NCI-H1694 (cell line): ENCODE measurements around the gene BAIAP2L1.
"Not testable (repeated sequence)": the region's sequence is repeated elsewhere in the genome, so short reads cannot be mapped to it uniquely, and the experiment has no call there.

Experiments
- DNase-seq: peaks from one replicate; lab custom pipeline; 2025; lab: John Stamatoyannopoulos, UW

BAIAP2L1 gene

DNA sequence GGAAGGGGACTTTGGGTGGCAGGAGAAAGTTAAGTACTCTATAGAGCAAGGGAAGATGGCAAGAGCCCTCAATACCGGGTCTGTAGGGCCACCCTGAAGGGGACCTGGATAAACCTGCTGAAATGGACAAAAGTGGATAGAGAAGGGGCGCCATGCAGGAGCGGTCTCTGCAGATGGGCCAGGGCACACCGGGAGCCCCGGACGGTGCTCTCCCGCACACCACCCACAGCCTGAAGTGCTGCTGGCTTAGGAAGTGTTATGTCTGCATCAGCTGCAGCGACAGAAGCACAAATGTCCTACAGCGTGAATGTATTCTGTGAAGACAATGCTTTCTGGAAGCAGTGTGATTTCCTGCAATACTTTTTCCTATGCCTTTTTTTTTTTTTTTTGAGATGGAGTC lies 81.7 kb downstream of the BAIAP2L1 start:
- no peak for DNase-seq

DNA sequence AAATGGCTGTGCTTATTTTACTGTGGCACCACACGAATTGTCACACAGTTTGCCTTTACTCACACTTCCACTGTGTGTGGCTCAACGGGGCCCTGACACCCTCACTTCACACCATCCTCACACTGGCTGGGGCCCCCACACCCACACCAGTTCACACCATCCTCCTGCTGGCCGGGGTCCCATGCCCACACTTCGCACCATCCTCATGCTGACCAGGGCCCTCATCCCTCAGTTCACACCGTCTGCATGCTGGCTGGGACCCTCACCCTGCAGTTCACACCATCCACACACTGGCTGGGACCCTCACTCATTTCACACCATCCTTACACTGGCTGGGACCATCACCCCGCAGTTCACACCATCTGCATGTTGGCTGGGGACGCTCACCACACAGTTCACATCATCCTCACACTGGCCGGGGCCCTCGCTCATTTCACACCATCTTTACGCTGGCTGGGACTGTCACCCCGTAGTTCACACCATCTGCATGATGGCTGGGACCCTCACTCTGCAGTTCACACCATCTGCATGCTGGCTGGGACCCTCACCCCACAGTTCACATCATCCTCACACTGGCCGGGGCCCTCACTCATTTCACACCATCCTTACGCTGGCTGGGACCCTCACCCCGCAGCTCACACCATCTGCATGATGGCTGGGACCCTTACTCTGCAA lies 83.4 kb downstream of the BAIAP2L1 start:
- no peak for DNase-seq

DNA sequence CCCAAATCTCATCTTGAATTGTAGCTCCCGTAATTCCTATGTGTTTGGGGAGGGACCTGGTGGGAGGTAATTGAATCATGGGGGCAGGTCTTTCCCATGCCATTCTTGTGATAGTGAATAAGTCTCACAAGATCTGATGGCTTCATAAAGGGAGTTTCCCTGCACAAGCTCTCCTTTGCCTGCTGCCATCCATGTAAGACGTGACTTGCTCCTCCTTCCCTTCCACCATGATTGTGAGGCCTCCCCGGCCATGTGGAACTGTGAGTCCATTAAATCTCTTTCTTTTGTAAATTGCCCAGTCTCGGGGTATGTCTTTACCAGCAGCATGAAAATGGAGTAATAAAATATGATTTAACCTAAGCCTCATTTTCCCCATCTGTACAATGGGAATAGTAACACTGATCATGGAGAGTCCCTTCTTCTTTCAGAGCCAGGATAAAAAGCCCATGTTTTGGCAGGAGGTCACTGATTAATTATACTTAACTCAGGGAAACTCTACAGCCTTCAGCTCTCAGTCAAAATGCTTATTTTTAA lies 84.8 kb downstream of the BAIAP2L1 start:
- not testable (repeated sequence) for DNase-seq

DNA sequence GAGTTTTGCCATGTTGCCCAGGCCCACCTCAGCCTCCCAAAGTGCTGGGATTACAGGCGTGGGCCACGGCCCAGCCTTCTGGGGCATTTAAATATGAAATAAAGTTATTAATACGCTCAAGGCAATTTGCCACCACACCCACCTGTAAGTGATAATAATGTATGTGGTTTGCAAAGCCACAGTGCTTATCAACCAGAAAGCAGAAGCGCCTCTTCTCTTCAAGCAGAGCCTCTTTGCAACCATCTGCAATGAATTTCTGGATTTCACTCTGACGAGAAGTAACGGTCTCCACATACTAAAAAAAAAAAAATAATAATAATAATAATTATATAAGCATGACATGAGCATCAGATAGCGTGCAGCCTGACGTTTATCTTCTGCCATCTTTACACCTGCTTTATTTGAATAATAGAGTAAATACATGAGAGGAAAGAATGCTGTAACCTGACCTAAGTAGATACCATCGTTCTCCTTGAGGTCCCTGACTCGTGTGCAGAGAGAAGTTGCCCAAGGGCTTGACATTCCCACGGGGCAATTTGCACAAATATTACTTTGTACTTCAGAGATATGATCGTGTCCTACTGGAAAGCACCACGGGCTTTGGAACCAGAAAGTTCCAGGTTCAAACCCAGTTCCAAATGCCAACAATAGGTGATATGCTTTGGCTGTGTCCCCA lies 85.4 kb downstream of the BAIAP2L1 start:
- no peak for DNase-seq

DNA sequence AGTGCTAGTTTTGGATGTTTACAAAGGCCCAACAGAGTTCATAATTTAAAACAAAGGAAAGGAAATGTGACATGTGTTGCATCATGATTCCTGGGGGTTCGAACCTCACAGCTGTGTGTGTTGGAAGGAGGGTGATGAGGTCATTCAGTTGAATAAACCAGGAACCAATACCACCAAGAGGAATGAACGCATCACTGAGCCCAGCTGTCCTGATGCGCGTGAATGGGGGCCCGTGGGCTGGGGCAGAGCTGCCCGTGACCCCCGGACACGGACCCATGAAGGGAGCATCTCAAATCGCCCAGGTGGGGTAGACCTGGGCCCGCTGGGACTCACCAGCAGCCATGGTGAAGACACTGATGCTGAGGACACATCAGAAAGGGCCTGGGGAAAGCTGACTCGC lies 86.4 kb downstream of the BAIAP2L1 start:
- no peak for DNase-seq

DNA sequence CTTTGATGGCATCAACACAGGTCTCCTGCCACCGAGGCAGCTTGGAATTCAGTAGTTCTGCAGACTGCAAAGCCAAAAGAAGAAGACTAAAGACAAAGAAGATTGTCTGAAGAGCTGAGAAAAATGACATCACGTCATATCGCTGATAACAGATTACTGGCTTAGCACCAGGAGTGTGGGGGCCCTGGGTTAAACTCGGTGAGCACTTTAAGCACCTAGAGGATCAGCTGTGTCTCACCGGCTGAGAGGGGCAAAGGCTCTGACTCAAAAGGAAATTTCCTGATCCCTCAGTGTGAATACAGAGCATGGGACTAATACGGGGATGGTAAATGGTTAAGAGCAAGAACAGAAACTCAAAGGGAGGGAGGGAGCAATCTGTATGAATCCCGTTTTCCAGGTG lies 88.7 kb downstream of the BAIAP2L1 start:
- no peak for DNase-seq

DNA sequence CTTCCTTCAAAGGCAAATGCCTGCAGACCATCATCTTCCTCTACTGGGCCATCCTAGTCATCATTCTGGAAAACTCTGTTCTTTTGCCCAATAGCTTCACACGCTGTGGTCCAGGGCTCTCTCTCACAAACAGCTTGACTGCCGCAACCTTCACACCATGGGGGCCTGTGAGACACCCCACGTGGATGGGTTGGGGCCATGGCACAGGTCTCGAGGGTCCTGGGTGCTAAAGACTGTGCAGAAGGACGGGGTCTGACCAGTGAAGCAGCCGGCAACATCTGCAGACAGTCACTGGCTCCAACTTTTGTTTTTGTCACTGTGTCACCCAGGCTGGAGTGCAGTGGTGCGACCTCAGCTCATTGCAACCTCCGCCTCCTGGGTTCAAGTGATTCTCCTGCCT lies 91.3 kb downstream of the BAIAP2L1 start:
- DNase-seq: no peak

DNA sequence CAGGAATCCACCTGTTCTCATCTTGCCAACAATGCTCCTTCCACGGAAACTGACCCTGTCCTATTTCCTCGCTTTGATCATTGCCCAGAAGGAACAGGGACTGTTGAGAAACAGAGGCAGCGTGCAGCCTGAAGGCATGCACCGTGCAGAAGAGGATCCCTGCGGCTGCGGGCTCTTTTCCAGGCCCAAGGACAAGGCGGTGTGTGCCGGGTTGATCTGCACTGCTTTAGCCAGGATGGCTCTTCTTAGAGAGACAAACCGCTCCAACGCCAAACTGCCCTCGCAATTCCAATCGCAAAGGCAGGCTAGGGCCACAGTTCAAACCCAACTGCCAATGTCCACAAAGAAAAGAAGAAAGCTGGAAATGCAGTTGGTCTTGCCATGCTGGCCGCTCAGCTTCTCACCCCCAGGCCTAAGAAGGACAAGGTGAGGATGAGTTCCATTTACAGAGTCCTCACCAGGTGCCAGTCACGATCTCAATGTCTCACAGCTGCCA lies 92.9 kb downstream of the BAIAP2L1 start:
- DNase-seq: no peak

DNA sequence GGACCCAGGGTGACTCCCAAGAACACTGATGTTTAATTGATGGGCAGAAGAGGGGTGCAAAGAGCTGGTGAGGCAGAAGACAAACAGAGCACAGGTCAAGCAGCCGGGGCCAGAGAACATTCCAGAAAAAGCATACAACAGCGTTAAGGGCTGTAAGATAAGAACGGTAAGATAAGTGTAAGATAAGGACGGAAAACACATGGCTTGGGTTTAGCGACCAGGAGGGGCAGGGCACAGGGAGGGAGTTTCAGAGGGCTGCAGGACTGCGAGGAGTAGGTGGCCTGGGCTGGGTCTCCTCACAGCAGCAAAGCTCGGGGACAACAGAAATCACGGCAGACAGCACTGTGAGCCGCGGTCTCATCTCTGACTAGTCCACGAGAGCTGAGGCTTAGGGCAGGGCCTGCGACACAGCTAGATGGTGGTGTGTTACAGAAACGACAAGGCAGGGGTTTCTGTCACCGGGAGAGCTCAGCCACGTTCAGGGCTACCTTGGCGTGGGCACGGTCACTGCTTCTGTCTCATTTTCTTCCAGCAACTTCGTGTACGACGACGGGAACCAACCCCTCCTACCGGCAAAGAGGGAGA lies 94.8 kb downstream of the BAIAP2L1 start:
- no peak for DNase-seq

DNA sequence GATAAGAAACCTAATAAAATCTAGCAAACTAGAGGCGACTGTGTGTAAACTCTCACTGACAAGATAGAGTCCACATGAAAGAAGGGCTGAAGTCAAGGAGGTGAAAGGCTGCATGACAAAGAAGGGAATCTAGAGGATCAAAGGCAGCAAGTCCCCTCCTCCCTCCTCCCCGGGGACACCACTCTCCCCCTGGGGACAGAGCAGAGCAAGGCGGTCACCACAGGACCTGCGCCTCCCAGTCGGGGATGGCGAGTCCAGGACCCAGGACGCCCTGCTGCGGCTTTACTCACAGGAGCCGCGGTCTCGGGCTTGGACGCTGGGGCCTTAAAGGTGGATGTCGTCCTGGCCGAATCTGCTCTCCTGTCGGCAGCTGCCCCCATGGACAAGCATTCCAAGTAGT lies 97.0 kb downstream of the BAIAP2L1 start:
- DNase-seq: no peak

DNA sequence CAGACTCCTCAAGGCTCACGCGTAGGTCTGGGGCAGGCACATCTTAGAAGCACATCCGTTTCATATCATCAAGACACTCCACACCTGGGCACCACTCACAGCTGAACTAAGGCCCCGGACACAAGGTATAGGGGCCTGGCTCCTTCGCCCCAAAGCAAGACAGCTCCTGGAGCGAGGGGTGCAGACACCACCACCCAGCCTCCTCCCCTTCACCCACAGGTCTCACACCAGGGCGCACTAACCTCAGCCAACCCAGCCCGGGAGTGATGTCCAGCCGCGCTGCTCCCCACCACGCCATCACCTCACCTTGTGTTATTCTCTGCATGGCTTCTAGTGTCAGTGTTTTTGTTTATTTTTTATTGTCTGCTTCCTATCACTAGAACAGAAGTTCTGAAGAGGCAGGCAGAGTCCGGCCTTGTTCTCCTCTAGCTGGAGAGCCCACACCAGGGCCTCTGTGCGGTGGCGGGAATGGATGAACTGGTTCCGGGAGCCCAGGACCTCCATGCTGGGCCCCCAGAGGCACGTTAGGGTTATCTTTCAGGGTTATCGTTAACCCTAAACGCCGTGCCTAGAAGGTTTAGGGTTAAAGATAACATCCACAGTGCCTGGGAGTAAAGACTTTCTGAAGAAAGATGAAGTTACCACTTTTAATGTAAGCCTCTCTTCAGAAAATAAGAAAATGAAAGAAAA lies 97.6 kb downstream of the BAIAP2L1 start:
- no peak for DNase-seq

DNA sequence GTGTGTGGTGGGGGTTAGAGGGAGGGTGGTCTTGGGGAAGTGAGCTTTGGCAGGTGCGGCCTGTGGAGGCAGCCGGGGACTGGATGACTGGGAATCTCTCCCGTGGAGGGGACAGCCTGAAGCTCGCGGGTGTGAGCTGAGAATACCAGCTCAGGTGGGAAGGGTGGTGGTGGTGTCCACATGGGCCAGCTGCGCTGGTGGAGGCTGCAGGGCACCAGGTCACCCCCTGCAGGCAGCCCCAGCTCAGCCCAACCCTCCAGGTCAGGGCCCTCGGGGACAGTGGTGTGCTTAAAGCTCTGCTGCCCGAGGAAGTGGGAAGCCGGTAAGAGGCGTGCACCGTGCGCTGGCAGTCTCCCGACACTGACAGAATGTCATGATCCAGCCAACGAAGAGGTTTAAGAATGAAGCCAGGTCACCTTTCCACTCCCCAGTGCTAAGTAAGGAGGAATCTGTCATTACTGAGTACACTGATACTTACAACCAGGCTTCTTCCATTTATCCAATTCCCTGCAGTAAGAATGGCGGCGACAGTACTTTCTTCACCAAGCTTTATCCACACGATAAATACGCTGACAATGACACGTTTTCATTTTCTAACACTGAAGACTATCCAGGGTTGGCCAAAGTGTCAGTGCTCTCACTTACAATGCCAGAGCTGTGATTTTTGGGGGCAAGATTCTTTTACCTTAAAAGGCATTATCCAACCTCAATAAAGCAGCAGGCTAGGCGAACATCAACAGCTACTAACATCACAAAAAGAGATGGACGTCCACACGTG lies 99.0 kb downstream of the BAIAP2L1 start:
- DNase-seq: no peak

DNA sequence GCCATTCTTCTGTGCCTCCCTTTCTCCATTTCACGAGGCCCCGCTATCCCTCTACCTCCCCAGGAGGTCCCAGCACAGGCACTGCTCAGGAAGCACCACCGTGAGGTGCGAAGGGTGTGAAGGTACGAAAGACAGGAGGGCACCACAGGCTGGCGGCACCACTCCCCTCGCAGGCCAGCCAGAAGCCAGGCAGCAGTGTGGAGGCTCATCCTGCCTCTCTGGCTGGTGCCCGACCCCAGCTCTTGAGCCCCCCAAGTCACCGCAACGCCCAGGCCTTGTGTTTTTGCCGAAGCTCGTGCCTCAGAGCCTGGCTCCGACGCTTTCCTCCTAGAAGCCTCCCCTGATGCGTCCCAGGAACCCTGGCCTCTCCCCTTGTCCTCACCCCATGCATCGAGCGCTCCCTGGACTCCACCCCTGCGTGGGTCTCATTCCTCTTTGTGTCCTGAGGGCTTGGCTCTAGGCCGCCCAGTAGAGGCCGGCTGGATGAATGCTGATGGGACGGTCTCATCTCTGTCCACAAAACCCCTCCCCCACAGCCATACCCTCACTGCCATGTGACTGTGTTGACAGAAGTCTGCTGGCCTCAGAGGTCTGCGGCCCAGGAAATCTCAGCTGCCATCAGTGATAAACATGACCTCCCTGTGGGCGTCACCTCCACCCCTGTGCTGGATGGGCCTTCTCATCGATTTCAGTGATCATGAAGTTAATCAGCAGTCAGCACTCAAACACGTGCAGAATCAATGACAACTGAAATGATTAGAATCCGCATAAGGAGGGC lies 100.1 kb downstream of the BAIAP2L1 start:
- DNase-seq: no peak

DNA sequence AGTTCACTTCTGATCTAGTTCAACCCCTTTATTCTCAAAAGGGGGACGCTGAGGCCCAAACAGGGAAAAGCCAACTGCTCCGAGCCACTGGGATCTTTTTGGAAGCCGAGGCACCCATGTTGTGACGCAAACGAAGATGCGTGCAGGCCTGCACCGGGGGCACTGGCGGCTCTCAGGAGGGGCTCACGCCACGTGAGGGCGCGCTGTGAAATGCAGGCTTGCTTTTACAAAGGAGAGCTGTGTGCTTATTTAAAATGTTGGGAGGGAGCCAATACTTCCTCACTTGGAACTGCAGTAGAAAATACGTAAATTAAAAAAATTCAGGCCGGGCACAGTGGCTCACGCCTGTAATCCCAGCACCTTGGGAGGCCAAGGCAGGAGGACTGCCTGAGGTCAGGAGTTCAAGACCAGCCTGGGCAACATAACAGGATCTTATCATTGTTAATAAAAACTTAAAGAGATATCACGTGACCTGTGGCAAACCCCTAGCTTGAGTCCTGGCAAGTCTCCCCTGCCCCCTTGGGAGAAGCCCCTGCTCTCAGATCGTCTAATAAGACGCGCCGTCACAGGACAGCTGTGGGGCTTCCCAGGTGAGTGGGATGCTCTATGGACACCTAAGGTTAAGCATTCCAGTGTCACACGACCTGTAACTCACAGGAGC lies 103.1 kb downstream of the BAIAP2L1 start:
- no peak for DNase-seq

DNA sequence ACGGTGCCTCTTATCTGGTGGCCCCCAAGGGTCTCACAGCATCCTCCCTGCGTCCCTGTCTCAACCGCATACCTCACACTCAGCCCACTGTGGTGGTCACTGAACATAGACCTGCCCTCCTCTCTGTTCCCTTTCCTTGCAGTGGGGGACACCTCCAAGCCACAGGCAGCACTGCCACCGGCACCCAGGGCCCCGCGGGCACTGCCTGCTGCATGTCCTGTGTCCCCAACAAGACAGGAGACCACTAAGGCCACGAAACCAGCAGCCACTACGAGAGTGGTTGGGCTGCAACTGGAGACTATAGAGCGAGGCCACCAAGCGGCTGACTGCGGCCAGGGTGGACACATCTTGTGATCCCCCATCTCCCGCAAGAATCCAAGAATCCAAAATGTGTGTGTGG lies 104.1 kb downstream of the BAIAP2L1 start:
- DNase-seq: no peak

DNA sequence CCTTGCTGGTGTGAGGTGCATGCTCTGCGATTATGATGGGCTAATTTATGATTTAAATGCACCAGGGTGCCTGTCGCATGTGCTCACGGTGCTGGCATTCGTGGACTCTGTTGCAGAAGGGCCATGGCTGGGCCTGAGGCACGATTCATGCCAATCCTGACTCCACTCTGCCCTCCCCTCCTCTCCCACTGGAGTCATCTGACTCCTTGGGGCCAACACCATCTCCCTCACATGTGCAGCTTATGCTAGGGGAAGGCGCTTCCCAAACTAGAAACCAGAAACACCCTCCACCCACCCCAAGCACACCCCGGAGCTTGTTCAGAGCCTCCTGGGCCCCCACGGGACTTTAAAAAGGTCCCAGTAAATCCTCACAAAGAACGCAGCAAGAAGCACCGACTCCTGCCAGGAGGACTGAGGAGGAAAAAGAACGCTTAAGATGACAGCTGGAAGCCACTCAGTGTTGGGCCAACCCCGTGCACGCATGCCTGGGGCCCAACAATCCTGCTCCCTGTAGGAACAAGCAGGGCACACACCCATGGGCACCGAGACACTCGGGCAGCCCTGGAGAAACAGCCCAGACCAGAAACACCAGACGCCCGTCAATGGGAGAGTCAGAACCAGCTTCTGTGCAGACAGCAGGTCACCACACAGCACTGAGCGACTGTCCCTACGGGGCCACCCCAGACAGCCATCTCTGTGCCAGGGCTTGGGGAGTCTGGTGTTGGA lies 105.3 kb downstream of the BAIAP2L1 start:
- DNase-seq: no peak

DNA sequence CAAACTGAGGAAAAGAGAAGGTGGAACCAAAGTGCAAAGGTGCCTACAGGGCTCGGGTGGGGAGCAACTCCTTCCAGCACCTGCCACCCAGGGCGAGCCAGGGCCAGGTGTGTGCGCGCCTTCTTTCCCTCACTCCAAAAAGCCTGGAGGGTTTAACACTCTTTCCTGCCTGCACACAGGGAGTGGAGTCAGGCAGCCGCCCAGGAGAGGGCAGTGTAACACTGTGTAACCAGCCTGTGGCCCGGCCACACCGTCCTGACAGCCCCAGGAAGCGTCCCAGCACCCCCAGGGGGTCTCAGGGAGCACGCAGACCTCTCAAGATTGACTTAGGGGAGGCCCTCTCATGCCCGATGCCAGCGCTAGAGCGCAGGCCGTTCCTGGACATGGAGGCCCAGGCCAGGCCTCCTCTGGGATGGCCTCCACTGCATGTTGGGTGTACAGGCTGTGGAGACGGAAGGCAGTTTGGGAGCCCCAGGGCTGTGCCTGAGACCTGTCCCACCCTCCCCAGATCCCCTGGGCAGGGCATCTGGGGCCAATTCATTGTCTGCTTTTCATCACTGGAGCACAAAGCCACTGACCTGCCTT lies 106.0 kb downstream of the BAIAP2L1 start:
- DNase-seq: peak; percentile 72

DNA sequence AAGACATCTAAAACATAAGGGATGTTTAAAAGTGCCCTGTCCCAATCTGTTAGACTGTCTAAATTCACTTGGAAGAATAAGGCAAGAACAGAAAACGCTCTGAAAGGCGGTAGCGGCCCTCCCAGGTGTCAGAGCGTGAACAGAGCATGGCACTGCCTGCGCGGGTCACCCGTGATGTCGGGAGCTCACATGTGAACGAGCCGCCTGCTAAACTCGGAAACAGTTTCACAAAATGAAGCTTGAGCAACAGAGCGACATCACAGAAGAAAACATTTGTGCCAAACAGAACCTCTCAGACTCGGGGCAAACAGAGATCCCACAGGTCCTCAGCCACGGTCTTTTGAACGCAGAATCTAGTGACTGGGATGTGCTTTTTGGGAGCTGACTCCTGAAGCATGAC lies 106.6 kb downstream of the BAIAP2L1 start:
- DNase-seq: no peak

DNA sequence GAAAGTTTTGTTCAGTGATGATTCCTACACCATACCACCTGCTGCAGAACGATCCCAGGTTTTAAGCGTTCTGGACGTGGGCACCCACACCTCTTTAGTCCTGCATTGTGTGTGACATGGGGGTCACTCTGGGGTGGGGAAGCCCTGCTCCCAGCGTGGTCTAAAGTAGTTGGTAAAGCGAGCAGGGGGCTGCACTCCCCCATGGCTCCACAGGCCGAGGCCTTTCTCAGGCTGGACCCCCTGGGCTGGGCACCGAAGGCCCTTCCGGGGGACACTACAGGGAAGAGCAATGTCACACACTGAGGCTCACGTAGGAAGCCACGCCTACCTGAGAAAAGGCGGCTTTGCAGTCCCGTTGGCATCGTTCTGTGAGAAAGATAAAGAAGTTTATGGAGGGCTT lies 107.1 kb downstream of the BAIAP2L1 start:
- DNase-seq: no peak
